DOHH2 (cell line): Measurements from ENCODE around the gene MAP6D1.

Experiments
- H3F3A ChIP-seq: fragments of 200-600 bp; sonication (generic), shearing (Covaris generic); 2 replicates; pipeline ENCODE4 v1.6.0; 2016; ENCODE audit warnings: antibody characterized with exemption, mild to moderate bottlenecking; ENCODE audit not compliant: control insufficient read depth, insufficient read depth
- H3K27ac ChIP-seq: fragments of 200-600 bp; sonication (generic); 2 replicates; pipeline ENCODE4 v1.5.1; 2014; ENCODE audit warnings: low read depth, mild to moderate bottlenecking, low read length, moderate library complexity
- H3K27me3 ChIP-seq: fragments of 200-600 bp; sonication (generic); 2 replicates; pipeline ENCODE4 v1.6.1; 2014; ENCODE audit warnings: mild to moderate bottlenecking, low read length, mixed read lengths; ENCODE audit not compliant: control insufficient read depth
- H3K36me3 ChIP-seq: fragments of 200-600 bp; sonication (generic); 2 replicates; pipeline ENCODE4 v1.6.1; 2014; ENCODE audit warnings: mild to moderate bottlenecking, low read length, moderate library complexity, mixed read lengths; ENCODE audit not compliant: control insufficient read depth
- H3K4me1 ChIP-seq: fragments of 200-600 bp; sonication (generic); 2 replicates; pipeline ENCODE4 v1.6.1; 2014; ENCODE audit warnings: mild to moderate bottlenecking, low read length, mixed read lengths; ENCODE audit not compliant: control insufficient read depth
- H3K4me2 ChIP-seq: fragments of 200-600 bp; sonication (generic); 2 replicates; pipeline ENCODE4 v1.6.0; 2014; ENCODE audit warnings: mild to moderate bottlenecking, low read length, moderate library complexity
- H3K4me3 ChIP-seq: fragments of 200-600 bp; sonication (generic); 2 replicates; pipeline ENCODE4 v1.5.1; 2014; ENCODE audit warnings: mild to moderate bottlenecking, low read length, mixed read lengths
- H3K79me2 ChIP-seq: fragments of 200-600 bp; sonication (generic); 2 replicates; pipeline ENCODE4 v1.6.1; 2014; ENCODE audit warnings: mild to moderate bottlenecking, low read length, mixed read lengths; ENCODE audit not compliant: control insufficient read depth
- H3K9me2 ChIP-seq: fragments of 200-600 bp; sonication (generic); replicated peaks from 2 replicates; pipeline ENCODE4 v1.6.1; 2014; ENCODE audit warnings: mild to moderate bottlenecking, low read length, mixed read lengths; ENCODE audit not compliant: control insufficient read depth
- H3K9me3 ChIP-seq: fragments of 200-600 bp; sonication (generic); 2 replicates; pipeline ENCODE4 v1.6.1; 2014; ENCODE audit warnings: antibody characterized with exemption, low read length, mixed read lengths; ENCODE audit not compliant: control insufficient read depth, insufficient read depth
- H4K20me1 ChIP-seq: fragments of 200-600 bp; sonication (generic); 2 replicates; pipeline ENCODE4 v1.6.0; 2014; ENCODE audit warnings: low read depth, mild to moderate bottlenecking, antibody characterized with exemption, low read length, moderate library complexity; ENCODE audit not compliant: control insufficient read depth, insufficient read depth
- CTCF ChIP-seq: fragments of 200-600 bp; sonication (generic); IDR thresholded peaks from one replicate; pipeline ENCODE4 v1.5.1; 2014; ENCODE audit warnings: antibody characterized with exemption, mild to moderate bottlenecking, low read depth, low read length; ENCODE audit not compliant: poor library complexity, severe bottlenecking
- EZH2phosphoT487 ChIP-seq: fragments of 200-600 bp; sonication (generic); IDR thresholded peaks from 2 replicates; pipeline ENCODE4 v1.6.1; 2017; ENCODE audit warnings: borderline replicate concordance, mild to moderate bottlenecking, antibody characterized with exemption, low read length, moderate library complexity, mixed read lengths

Gene MAP6D1

GRCh38 chr3:183826448-183827250, 1.3 kb upstream of the MAP6D1 start:
- H3K36me3 ChIP-seq, result no peaks in the 10 kb centered on the region
- H3K27ac ChIP-seq, result no peak overlapping the region
- no peaks in the 10 kb centered on the region for H3K79me2 ChIP-seq
- no peak overlapping the region for H3K4me3 ChIP-seq
- H3K4me2 ChIP-seq, result no peak overlapping the region
- H3F3A ChIP-seq, result peaks cover 9% of the 10 kb centered on the region; the same call in 1 of the 2 replicates
- TF ChIP-seq EZH2phosphoT487 (no peak), CTCF (no peak)
- H4K20me1 ChIP-seq, result no peaks in the 10 kb centered on the region
- no peaks in the 10 kb centered on the region for H3K9me3 ChIP-seq
- peaks cover 9% of the 10 kb centered on the region; the same call in 1 of the 2 replicates for H3K27me3 ChIP-seq
- H3K9me2 ChIP-seq, result no peaks in the 10 kb centered on the region
- H3K4me1 ChIP-seq, result peaks cover 11% of the 10 kb centered on the region

- Histone ChIP-seq H3K4me3 (peak overlapping the region; percentile 70), H3K27me3 (peaks cover 9% of the 10 kb centered on the region; the same call in 1 of the 2 replicates), H3K27ac (no peak overlapping the region), H3K4me1 (peaks cover 11% of the 10 kb centered on the region), H3K9me3 (no peaks in the 10 kb centered on the region), H3K79me2 (no peaks in the 10 kb centered on the region), H3K9me2 (no peaks in the 10 kb centered on the region), H3K4me2 (peak overlapping the region; percentile 82), H3K36me3 (no peaks in the 10 kb centered on the region), H3F3A (peaks cover 9% of the 10 kb centered on the region; the same call in 1 of the 2 replicates), H4K20me1 (no peaks in the 10 kb centered on the region)
- no peak for TF ChIP-seq EZH2phosphoT487
- peak; percentile 11 for TF ChIP-seq CTCF
These were observed 469 bp downstream of the MAP6D1 start for GRCh38 chr3:183824761-183825455.

GRCh38 chr3:183823963-183824362, 1.4 kb downstream of the MAP6D1 start:
- Histone ChIP-seq H3K27ac (no peak overlapping the region), H3K9me3 (no peaks in the 10 kb centered on the region), H3K4me3 (peak overlapping the region; percentile 70), H3F3A (peaks cover 9% of the 10 kb centered on the region; the same call in 1 of the 2 replicates), H4K20me1 (no peaks in the 10 kb centered on the region), H3K4me2 (peak overlapping the region; percentile 82), H3K36me3 (no peaks in the 10 kb centered on the region), H3K9me2 (no peaks in the 10 kb centered on the region), H3K27me3 (peaks cover 9% of the 10 kb centered on the region; the same call in 1 of the 2 replicates), H3K4me1 (peaks cover 11% of the 10 kb centered on the region), H3K79me2 (no peaks in the 10 kb centered on the region)
- no peak; the same call in 1 of the 2 replicates for TF ChIP-seq EZH2phosphoT487
